Hepatocyte (in vitro differentiated cells): ENCODE measurements around the gene DYRK3.

Experiments
- EZH2 ChIP-seq: fragments of 200-600 bp; sonication (generic); IDR thresholded peaks from 2 replicates; pipeline ENCODE4 v1.6.1; 2016; ENCODE audit warnings: antibody characterized with exemption, mild to moderate bottlenecking, borderline replicate concordance
- EZH2phosphoT487 ChIP-seq: fragments of 200-600 bp; sonication (generic); IDR thresholded peaks from one replicate; pipeline ENCODE4 v1.6.1; 2018; ENCODE audit warnings: antibody characterized with exemption, mild to moderate bottlenecking, low read depth, moderate library complexity; ENCODE audit not compliant: unreplicated experiment, severe bottlenecking
- TF ChIP-seq, protein P1 (sequence below): fragments of 200-600 bp; sonication (generic); IDR thresholded peaks from 2 replicates; pipeline ENCODE4 v1.5.1; 2016; ENCODE audit warnings: antibody characterized with exemption, mild to moderate bottlenecking; ENCODE audit not compliant: poor library complexity

DNA sequence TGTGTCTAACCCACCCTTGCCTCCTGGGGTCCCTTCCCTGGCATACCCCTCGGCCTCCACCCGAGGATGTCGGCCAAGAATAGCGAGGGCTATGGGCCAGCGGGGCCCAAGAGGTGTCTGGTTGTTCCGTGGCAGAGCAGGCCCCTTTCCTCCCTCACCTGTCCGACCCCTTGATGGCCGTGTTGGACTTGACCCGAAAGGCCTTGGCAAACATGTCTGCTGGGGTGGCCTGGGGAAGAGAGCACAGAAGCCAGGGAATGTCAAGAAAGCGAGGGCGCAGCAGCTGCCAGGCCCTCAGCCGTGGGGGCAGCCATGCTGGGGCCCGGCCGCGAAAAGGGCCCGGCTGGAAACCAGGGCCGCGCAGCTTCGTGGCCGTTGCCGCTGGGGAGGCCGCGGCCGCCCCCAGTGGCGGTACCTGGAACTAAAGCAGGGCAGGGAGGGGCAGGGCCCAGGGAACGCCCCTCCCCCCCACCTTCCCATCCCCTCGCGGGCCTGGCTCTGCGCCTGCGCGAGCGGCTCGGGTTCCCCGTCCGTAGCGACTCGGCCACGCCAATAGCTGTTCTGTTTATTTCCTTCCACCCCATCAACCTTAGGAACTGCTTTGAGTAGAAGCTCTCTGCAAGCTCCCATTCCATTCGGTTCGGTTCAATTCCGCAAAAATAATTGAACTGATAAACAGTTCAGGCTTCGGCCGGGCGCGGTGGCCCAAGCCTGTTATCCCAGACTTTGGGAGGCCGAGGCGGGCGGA is 23.0 kb upstream of the DYRK3 start, which contains the start of gene EIF2D:
- TF ChIP-seq, protein P1, sequence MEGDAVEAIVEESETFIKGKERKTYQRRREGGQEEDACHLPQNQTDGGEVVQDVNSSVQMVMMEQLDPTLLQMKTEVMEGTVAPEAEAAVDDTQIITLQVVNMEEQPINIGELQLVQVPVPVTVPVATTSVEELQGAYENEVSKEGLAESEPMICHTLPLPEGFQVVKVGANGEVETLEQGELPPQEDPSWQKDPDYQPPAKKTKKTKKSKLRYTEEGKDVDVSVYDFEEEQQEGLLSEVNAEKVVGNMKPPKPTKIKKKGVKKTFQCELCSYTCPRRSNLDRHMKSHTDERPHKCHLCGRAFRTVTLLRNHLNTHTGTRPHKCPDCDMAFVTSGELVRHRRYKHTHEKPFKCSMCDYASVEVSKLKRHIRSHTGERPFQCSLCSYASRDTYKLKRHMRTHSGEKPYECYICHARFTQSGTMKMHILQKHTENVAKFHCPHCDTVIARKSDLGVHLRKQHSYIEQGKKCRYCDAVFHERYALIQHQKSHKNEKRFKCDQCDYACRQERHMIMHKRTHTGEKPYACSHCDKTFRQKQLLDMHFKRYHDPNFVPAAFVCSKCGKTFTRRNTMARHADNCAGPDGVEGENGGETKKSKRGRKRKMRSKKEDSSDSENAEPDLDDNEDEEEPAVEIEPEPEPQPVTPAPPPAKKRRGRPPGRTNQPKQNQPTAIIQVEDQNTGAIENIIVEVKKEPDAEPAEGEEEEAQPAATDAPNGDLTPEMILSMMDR, result peak; percentile 94
- no peak for TF ChIP-seq EZH2
- no peak for TF ChIP-seq EZH2phosphoT487
